Neural progenitor cell (in vitro differentiated cells): ENCODE measurements around the gene TTC3.

Experiments used
- EZH2 ChIP-seq: fragments of 200-600 bp; sonication (generic); IDR thresholded peaks from 2 replicates; pipeline ENCODE4 v1.6.1; 2017; ENCODE audit warnings: antibody characterized with exemption, mild to moderate bottlenecking, moderate library complexity
- EZH2phosphoT487 ChIP-seq: fragments of 200-600 bp; sonication (generic); IDR thresholded peaks from 2 replicates; pipeline ENCODE4 v1.6.1; 2017; ENCODE audit warnings: antibody characterized with exemption
- TF ChIP-seq, protein P1 (sequence below): fragments of 200-600 bp; sonication (generic); IDR thresholded peaks from 2 replicates; pipeline ENCODE4 v1.5.1; 2017; ENCODE audit warnings: antibody characterized with exemption, mild to moderate bottlenecking

DNA sequence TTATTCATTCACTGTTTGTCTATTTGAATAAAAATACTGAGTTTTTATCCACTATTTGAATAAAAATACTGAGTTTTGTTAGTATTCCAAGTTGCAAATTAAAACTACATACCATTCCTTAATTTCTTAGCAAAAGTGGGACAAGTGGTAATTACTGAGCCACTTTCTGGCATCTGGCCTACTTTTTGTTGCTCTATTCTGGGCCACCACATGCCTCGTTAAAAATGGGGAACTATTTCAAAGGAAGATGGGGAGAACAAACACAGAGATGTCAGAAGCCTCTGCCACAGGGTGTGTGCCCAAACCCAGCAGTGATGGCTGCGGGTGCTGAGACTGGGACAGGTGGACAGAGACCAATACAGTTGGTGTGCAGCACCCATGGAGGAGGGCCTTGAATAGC, 14.8 kb upstream of the TTC3 start:
- TF ChIP-seq, protein P1, sequence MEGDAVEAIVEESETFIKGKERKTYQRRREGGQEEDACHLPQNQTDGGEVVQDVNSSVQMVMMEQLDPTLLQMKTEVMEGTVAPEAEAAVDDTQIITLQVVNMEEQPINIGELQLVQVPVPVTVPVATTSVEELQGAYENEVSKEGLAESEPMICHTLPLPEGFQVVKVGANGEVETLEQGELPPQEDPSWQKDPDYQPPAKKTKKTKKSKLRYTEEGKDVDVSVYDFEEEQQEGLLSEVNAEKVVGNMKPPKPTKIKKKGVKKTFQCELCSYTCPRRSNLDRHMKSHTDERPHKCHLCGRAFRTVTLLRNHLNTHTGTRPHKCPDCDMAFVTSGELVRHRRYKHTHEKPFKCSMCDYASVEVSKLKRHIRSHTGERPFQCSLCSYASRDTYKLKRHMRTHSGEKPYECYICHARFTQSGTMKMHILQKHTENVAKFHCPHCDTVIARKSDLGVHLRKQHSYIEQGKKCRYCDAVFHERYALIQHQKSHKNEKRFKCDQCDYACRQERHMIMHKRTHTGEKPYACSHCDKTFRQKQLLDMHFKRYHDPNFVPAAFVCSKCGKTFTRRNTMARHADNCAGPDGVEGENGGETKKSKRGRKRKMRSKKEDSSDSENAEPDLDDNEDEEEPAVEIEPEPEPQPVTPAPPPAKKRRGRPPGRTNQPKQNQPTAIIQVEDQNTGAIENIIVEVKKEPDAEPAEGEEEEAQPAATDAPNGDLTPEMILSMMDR = no peak
- TF ChIP-seq EZH2 (no peak), EZH2phosphoT487 (no peak)
